ENCODE results near the gene LAMTOR3. TPM values are rescaled to one million over a fixed set of nuclear protein-coding genes. Genes with fewer than 3 reads are reported as not detected.

The LAMTOR3 gene
- total RNA-seq, 1 donor from 2014 or later = 58.2 TPM

DNA sequence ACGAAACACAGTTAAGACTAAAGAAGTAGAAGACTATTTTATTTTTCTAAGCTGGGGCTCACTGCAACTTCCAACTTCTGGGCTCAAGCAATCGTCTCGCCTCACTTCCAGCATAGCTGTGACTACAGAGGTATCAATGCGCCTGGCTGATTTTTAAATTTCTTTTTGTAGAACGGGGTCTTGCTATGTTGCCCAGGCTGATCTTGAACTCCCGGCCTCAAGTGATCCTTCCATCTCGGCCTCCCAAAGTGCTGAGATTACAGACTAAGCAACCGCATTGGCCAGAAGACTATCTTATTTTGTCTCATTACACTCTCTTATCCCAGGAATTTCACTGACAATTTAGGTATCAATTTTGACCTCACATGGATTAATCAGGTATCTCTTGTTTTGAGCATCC, 1.2 kb downstream of the LAMTOR3 start:
- Mint-ChIP-seq H3K4me3 (ENCODE audit: low read depth) (peak overlapping the region; percentile 99), H3K27me3 (no peaks in the 10 kb centered on the region), H3K4me1 (ENCODE audit: low read depth) (peaks cover 15% of the 10 kb centered on the region), H3K27ac (peak overlapping the region; percentile 99), H3K9me3 (ENCODE audit: low read depth) (no peaks in the 10 kb centered on the region), H3K36me3 (ENCODE audit: insufficient read depth) (peaks cover 4% of the 10 kb centered on the region)
- TF ChIP-seq, protein P1, sequence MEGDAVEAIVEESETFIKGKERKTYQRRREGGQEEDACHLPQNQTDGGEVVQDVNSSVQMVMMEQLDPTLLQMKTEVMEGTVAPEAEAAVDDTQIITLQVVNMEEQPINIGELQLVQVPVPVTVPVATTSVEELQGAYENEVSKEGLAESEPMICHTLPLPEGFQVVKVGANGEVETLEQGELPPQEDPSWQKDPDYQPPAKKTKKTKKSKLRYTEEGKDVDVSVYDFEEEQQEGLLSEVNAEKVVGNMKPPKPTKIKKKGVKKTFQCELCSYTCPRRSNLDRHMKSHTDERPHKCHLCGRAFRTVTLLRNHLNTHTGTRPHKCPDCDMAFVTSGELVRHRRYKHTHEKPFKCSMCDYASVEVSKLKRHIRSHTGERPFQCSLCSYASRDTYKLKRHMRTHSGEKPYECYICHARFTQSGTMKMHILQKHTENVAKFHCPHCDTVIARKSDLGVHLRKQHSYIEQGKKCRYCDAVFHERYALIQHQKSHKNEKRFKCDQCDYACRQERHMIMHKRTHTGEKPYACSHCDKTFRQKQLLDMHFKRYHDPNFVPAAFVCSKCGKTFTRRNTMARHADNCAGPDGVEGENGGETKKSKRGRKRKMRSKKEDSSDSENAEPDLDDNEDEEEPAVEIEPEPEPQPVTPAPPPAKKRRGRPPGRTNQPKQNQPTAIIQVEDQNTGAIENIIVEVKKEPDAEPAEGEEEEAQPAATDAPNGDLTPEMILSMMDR (IDR thresholded peaks at IDR 0.05; ENCODE audit: unreplicated experiment) = no peak
- no peak for DNase-seq (ENCODE audit: low spot score, unreplicated experiment)

DNA sequence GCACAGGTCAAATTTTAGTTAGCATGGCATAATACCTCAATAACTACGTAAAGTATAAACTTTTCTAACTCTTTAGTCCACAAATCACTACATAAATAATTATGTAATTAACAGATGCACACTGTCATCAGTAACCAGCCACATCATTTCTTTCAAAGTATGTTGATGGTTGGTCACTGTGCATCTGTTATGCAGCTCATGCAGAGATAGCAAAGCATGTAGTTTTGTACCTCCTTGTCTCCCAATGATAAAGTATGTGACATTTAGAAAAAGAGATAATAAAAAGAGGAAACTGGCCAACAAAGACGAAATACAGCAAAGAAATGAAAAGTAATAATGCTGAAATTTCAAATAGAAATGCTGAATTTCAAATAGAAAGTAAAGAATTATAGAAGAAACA, 2.9 kb downstream of the LAMTOR3 start:
- peak overlapping the region; percentile 29 for H3K4me3 Mint-ChIP-seq (ENCODE audit: low read depth)
- DNase-seq (ENCODE audit: low spot score, unreplicated experiment) = no peak
- TF ChIP-seq, protein P1 (IDR thresholded peaks at IDR 0.05; ENCODE audit: unreplicated experiment) = no peak
- no peak overlapping the region for H3K27ac Mint-ChIP-seq
- no peaks in the 10 kb centered on the region for H3K9me3 Mint-ChIP-seq (ENCODE audit: low read depth)
- peaks cover 4% of the 10 kb centered on the region for H3K36me3 Mint-ChIP-seq (ENCODE audit: insufficient read depth)
- peaks cover 15% of the 10 kb centered on the region for H3K4me1 Mint-ChIP-seq (ENCODE audit: low read depth)
- H3K27me3 Mint-ChIP-seq = no peaks in the 10 kb centered on the region

DNA sequence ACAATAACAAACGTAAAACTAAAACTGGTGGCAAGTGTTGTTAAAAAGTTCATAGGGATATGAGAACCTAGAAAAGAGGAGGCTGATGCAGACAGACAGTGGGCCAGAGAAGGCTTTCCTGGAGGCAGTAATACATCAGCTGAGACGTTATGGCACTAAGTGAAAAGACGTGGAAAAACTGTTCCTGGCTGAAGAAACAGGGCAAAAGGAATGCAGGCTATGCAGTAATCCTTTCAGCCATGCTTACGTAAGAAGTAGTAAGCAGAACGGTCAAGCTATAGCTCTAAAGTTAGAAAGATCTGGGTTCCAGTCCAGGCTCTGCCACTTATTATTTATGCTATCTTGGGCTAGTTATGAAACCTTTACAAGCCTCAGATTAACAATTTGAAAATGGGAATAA, 6.4 kb downstream of the LAMTOR3 start:
- H3K4me1 Mint-ChIP-seq (ENCODE audit: low read depth) = no peaks in the 10 kb centered on the region
- no peak overlapping the region for H3K4me3 Mint-ChIP-seq (ENCODE audit: low read depth)
- DNase-seq (ENCODE audit: low spot score, unreplicated experiment) = no peak
- H3K36me3 Mint-ChIP-seq (ENCODE audit: insufficient read depth) = peaks cover 4% of the 10 kb centered on the region
- TF ChIP-seq, protein P1 (IDR thresholded peaks at IDR 0.05; ENCODE audit: unreplicated experiment) = no peak
- no peak overlapping the region for H3K27ac Mint-ChIP-seq
- H3K27me3 Mint-ChIP-seq = no peaks in the 10 kb centered on the region
- no peaks in the 10 kb centered on the region for H3K9me3 Mint-ChIP-seq (ENCODE audit: low read depth)

- Mint-ChIP-seq H3K36me3 (ENCODE audit: insufficient read depth) (peaks cover 2% of the 10 kb centered on the region), H3K9me3 (ENCODE audit: low read depth) (no peaks in the 10 kb centered on the region)
- no peak for DNase-seq (ENCODE audit: low spot score, unreplicated experiment)
Measured at GRCh38 chr4:99886146-99886545, 8.1 kb downstream of the LAMTOR3 start.

GRCh38 chr4:99885687-99886086, 8.5 kb downstream of the LAMTOR3 start:
- no peak for DNase-seq (ENCODE audit: low spot score, unreplicated experiment)
- H3K4me1 Mint-ChIP-seq (ENCODE audit: low read depth) = no peaks in the 10 kb centered on the region
- no peak overlapping the region for H3K27ac Mint-ChIP-seq
- no peak overlapping the region for H3K4me3 Mint-ChIP-seq (ENCODE audit: low read depth)
- no peaks in the 10 kb centered on the region for H3K27me3 Mint-ChIP-seq
- no peaks in the 10 kb centered on the region for H3K36me3 Mint-ChIP-seq (ENCODE audit: insufficient read depth)
- TF ChIP-seq, protein P1 (IDR thresholded peaks at IDR 0.05; ENCODE audit: unreplicated experiment) = no peak
- no peaks in the 10 kb centered on the region for H3K9me3 Mint-ChIP-seq (ENCODE audit: low read depth)

More at GRCh38 chr4:99886146-99886545, 8.1 kb downstream of the LAMTOR3 start:
- TF ChIP-seq, protein P1 (IDR thresholded peaks at IDR 0.05; ENCODE audit: unreplicated experiment) = no peak
- Mint-ChIP-seq H3K4me3 (ENCODE audit: low read depth) (no peak overlapping the region), H3K27ac (no peak overlapping the region), H3K27me3 (no peaks in the 10 kb centered on the region), H3K4me1 (ENCODE audit: low read depth) (no peaks in the 10 kb centered on the region)

Data from progenitor cell of endocrine pancreas (in vitro differentiated cells).